K562 treated with DMSO at 1 percent for 48 hours (cell line): ENCODE data around the gene MSX1. TPM values are rescaled to one million over a fixed set of nuclear protein-coding genes. Genes with fewer than 3 reads are reported as not detected.

Experiments
- total RNA-seq: library from RNA; unstranded; fragments of 300-600 nt; gene quantifications from 2 replicates; pipeline ENCODE4 v1.2.3, GENCODE V29; 2022; ENCODE audit warnings: low replicate concordance; ENCODE audit errors: extremely low read depth

MSX1 gene
- not detected in 2 replicates for total RNA-seq

DNA sequence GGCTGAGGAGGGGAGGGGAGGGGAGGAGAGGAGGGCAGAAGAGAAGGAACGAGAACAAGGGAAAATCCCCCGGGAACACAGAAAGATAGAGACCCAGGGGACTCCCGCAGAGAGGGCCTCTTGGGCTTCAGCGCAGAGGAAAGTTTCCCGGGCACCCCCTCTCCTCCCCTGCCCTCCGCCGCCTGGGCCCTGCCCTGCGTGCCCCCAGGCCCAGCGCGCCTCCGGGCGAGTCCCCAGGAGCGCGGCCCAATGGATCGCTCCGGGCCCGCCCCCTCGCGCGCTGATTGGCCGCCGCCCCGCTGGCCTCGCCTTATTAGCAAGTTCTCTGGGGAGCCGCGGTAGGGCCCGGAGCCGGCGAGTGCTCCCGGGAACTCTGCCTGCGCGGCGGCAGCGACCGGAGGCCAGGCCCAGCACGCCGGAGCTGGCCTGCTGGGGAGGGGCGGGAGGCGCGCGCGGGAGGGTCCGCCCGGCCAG is at the start of gene MSX1:
TSS of gene MSX1 (plus strand) at position 341 of the 474 bp plus-strand sequence. CDS start 235 bp downstream, outside the sequence.

Other genes with a start within 250 kb of the MSX1 start
- gene CYTL1, start 159.8 kb downstream of the MSX1 start, total RNA-seq, result not detected in 2 replicates
- gene STK32B, start 191.8 kb downstream of the MSX1 start, total RNA-seq, result not detected in 2 replicates